ENCODE results near the gene USP53. TPM values are rescaled to one million over a fixed set of nuclear protein-coding genes. Genes with fewer than 3 reads are reported as not detected.
"Not testable (repeated sequence)": the region's sequence is repeated elsewhere in the genome, so short reads cannot be mapped to it uniquely, and the experiment has no call there.

Gene USP53
- total RNA-seq, 1 donor from 2014 or later: 4.6 TPM

GRCh38 chr4:119266153-119266552, 53.6 kb downstream of the USP53 start:
- intact Hi-C loops (cut with micrococcal nuclease): no loop called here

- intact Hi-C loops (cut with micrococcal nuclease): no loop called here
Measured at GRCh38 chr4:119268466-119268865, 56.0 kb downstream of the USP53 start.

GRCh38 chr4:119271361-119272085, 59.0 kb downstream of the USP53 start:
- intact Hi-C loops (cut with micrococcal nuclease): no loop called here

- intact Hi-C loops (cut with micrococcal nuclease): not testable (repeated sequence)
Measured at GRCh38 chr4:119279541-119279940, 67.0 kb downstream of the USP53 start.

GRCh38 chr4:119279945-119280344, 67.4 kb downstream of the USP53 start:
- intact Hi-C loops (cut with micrococcal nuclease): not testable (repeated sequence)

GRCh38 chr4:119281393-119281792, 68.9 kb downstream of the USP53 start:
- intact Hi-C loops (cut with micrococcal nuclease): no loop called here

- intact Hi-C loops (cut with micrococcal nuclease): loop anchor here (1.0 kb wide), 1 partner anchor 303 kb away; no protein-coding TSS in a partner anchor
Measured at GRCh38 chr4:119284876-119285780, 72.6 kb downstream of the USP53 start.

- intact Hi-C loops (cut with micrococcal nuclease): loop anchor here (2.0 kb wide), 1 partner anchor 74 kb away; the partner anchor contains the start of gene USP53
Measured at GRCh38 chr4:119286377-119287002, 74.0 kb downstream of the USP53 start.

GRCh38 chr4:119289313-119289712, 76.8 kb downstream of the USP53 start:
- intact Hi-C loops (cut with micrococcal nuclease): no loop called here

GRCh38 chr4:119290598-119290997, 78.1 kb downstream of the USP53 start:
- intact Hi-C loops (cut with micrococcal nuclease): no loop called here

GRCh38 chr4:119296356-119296755, 83.8 kb downstream of the USP53 start:
- intact Hi-C loops (cut with micrococcal nuclease): loop anchor here (5.0 kb wide), 1 partner anchor 609 kb away; the partner anchor contains the start of gene METTL14

GRCh38 chr4:119297795-119298194, 85.3 kb downstream of the USP53 start:
- intact Hi-C loops (cut with micrococcal nuclease): loop anchor here (5.0 kb wide), 1 partner anchor 610 kb away; the partner anchor contains the start of gene METTL14

- intact Hi-C loops (cut with micrococcal nuclease): loop anchor here (5.0 kb wide), 1 partner anchor 612 kb away; the partner anchor contains the start of gene METTL14
Measured at GRCh38 chr4:119299260-119299671, 86.8 kb downstream of the USP53 start.

- intact Hi-C loops (cut with micrococcal nuclease): loop anchor here (1.0 to 10.0 kb wide), 5 partner anchors 75 to 612 kb away; partner anchors contain the start of genes METTL14, SEC24D and USP53
Measured at GRCh38 chr4:119299741-119300100, 87.2 kb downstream of the USP53 start.

GRCh38 chr4:119300101-119300978, 87.8 kb downstream of the USP53 start:
- intact Hi-C loops (cut with micrococcal nuclease): loop anchor here (1.0 to 10.0 kb wide), 4 partner anchors 74 to 463 kb away; partner anchors contain the start of genes SEC24D and USP53

- intact Hi-C loops (cut with micrococcal nuclease): loop anchor here (5.0 to 10.0 kb wide), 2 partner anchors 73 to 465 kb away; partner anchors contain the start of gene SEC24D
Measured at GRCh38 chr4:119302073-119302832, 89.7 kb downstream of the USP53 start.

- intact Hi-C loops (cut with micrococcal nuclease): loop anchor here (5.0 to 10.0 kb wide), 2 partner anchors 71 to 466 kb away; partner anchors contain the start of gene SEC24D
Measured at GRCh38 chr4:119303587-119304305, 91.2 kb downstream of the USP53 start.

- intact Hi-C loops (cut with micrococcal nuclease): loop anchor here (5.0 to 10.0 kb wide), 2 partner anchors 70 to 467 kb away; partner anchors contain the start of gene SEC24D
Measured at GRCh38 chr4:119304431-119304830, 91.9 kb downstream of the USP53 start.

All from T-helper 2 cell treated with Interferon-gamma antibody and Interleukin-4, amounts not matched to agents 100 ng/mL and 5 ng/mL, for 36 hours (primary cell).